NCI-H146 (cell line): ENCODE measurements around the gene TTC31.
"Not testable (repeated sequence)": the region's sequence is repeated elsewhere in the genome, so short reads cannot be mapped to it uniquely, and the experiment has no call there.

Experiments
- DNase-seq: peaks from one replicate; lab custom pipeline; 2025; lab: John Stamatoyannopoulos, UW

Gene TTC31

GRCh38 chr2:74457549-74458131 is 25.2 kb upstream of the TTC31 start:
- DNase-seq = peak; percentile 91

- DNase-seq = peak; percentile 100
Measured at GRCh38 chr2:74458132-74458937, 24.5 kb upstream of the TTC31 start, which contains the start of gene WBP1. WBP1 (plus strand) TSS chr2:74458438; CDS start chr2:74458603, 165 bp downstream.

- peak; percentile 22 for DNase-seq
Measured at GRCh38 chr2:74458938-74459363, 23.9 kb upstream of the TTC31 start.

GRCh38 chr2:74459503-74460118 is 23.3 kb upstream of the TTC31 start:
- not testable (repeated sequence) for DNase-seq

- not testable (repeated sequence) for DNase-seq
Measured at GRCh38 chr2:74460187-74460586, 22.7 kb upstream of the TTC31 start.

GRCh38 chr2:74461187-74462053 is 21.5 kb upstream of the TTC31 start:
- DNase-seq = no peak

- no peak for DNase-seq
Measured at GRCh38 chr2:74462054-74462785, 20.7 kb upstream of the TTC31 start.

- no peak for DNase-seq
Measured at GRCh38 chr2:74462786-74463105, 20.1 kb upstream of the TTC31 start.

- DNase-seq = peak; percentile 17
Measured at GRCh38 chr2:74464406-74464805, 18.5 kb upstream of the TTC31 start.

- DNase-seq = not testable (repeated sequence)
Measured at GRCh38 chr2:74470742-74471141, 12.1 kb upstream of the TTC31 start.

- DNase-seq = no peak
Measured at GRCh38 chr2:74471332-74472065, 11.4 kb upstream of the TTC31 start.

GRCh38 chr2:74472086-74472944 is 10.6 kb upstream of the TTC31 start, which contains the start of gene MRPL53:
MRPL53 (minus strand) TSS chr2:74472680; CDS start chr2:74472660, 20 bp downstream.
- DNase-seq = peak; percentile 94

GRCh38 chr2:74472945-74473258 is 10.0 kb upstream of the TTC31 start:
- no peak for DNase-seq

- DNase-seq = no peak
Measured at GRCh38 chr2:74474481-74474880, 8.4 kb upstream of the TTC31 start.

GRCh38 chr2:74474899-74475298 is 8.0 kb upstream of the TTC31 start:
- peak; percentile 5 for DNase-seq

GRCh38 chr2:74481431-74481830 is 1.4 kb upstream of the TTC31 start:
- DNase-seq = no peak

GRCh38 chr2:74481961-74482800 is 700 bp upstream of the TTC31 start:
- peak; percentile 79 for DNase-seq

GRCh38 chr2:74483675-74484164 is 839 bp downstream of the TTC31 start:
- not testable (repeated sequence) for DNase-seq

- no peak for DNase-seq
Measured at GRCh38 chr2:74486141-74486540, 3.3 kb downstream of the TTC31 start.
